GM19463 (cell line): ENCODE data around the gene SULT1A2.
A peak's percentile ranks its signal among the peaks of the same experiment; 100 is the strongest.
"Not testable (repeated sequence)": the region's sequence is repeated elsewhere in the genome, so short reads cannot be mapped to it uniquely, and the experiment has no call there.

Experiments used
- ATAC-seq: cut with Tn5 transposase; IDR thresholded peaks from one replicate; pipeline ENCODE4 v1.9.1; 2021; ENCODE audit warnings: mild to moderate bottlenecking, moderate library complexity; ENCODE audit not compliant: unreplicated experiment

SULT1A2 gene

DNA sequence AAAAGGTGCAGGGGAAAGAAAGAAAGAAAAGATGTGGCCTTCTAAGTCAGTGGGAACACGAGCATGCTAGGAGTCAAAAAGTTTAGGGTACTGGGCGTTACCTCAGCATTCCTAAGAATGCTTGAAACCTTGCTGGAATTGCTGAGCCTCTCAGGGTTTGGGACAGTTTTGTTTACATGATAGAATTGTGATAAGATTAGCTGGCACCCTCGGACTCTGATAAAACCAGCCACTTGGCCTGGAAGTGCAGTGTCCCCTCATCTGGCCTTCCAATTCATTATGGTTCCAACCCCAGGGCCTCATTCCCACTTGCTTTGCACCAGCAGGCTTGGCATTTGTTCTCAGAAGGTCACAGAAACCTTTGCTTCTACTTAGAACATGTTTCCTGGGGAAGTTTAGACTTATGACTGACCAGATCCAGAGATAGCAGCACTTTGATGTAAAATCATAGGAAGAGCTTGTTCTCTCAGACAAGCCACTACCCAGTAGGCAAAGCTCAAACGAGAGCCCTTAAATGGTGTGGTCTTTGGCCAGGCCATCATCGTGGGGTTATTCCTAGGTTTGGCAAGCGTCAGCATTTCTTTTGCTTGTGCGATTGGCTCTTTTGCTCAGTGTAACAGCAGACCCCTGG, 35.2 kb downstream of the SULT1A2 start:
- no peak for ATAC-seq

DNA sequence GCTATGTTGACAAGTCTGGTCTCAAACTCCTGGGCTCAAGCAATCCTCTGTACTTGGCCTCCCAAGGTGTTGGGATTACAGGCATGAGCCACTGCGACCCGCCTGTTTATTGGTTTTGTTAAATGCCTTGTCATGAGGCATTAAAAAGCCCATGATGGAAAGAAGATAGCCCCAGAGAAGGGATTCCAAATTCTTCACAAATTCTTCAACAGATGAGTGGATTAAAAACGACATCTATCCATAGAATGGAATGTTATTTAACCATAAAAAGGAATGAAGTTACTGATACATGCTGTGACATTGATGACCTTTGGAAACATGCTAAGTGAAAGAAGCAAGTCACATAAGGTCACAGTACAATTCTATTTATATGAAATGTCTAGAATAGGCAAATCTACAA, 38.4 kb downstream of the SULT1A2 start:
- no peak for ATAC-seq

DNA sequence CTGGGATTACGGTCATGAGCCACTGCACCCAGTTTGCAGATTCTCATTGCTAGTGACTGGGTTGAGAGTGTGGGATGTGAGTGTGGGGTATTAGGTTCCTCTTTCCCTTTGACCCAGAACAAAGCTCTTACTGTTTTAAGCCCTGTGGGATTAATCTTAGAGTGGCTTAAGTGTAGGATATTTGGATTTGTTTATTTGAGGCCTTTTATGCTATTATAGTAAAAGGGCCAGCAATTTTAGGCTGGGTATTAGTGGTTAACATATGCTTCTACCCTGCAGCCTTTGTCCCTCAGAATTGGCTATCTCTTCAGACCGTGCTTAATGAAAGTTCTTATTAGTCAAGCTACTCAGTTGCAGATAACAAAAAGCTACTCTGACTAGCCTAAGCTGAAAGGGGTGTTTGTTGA, 39.9 kb downstream of the SULT1A2 start:
- no peak for ATAC-seq

DNA sequence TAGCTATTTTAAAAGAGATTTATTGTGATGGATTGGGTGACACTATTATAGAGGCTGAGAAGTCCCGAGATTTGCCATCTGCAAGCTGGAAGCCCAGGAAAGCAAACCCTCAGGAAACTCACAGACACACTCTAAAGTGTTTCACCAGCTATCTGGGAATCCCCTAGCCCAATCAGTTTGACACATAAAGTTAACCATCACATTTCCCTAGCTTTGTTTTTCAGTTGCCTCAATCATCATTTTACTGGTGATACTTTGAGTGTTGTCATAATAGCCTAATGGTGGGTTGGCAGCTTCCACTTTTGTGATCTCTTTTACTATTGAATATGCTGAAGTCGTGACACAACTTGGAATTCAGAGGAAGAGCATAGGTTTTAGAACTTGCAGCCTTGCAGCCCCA, 41.3 kb downstream of the SULT1A2 start:
- no peak for ATAC-seq

DNA sequence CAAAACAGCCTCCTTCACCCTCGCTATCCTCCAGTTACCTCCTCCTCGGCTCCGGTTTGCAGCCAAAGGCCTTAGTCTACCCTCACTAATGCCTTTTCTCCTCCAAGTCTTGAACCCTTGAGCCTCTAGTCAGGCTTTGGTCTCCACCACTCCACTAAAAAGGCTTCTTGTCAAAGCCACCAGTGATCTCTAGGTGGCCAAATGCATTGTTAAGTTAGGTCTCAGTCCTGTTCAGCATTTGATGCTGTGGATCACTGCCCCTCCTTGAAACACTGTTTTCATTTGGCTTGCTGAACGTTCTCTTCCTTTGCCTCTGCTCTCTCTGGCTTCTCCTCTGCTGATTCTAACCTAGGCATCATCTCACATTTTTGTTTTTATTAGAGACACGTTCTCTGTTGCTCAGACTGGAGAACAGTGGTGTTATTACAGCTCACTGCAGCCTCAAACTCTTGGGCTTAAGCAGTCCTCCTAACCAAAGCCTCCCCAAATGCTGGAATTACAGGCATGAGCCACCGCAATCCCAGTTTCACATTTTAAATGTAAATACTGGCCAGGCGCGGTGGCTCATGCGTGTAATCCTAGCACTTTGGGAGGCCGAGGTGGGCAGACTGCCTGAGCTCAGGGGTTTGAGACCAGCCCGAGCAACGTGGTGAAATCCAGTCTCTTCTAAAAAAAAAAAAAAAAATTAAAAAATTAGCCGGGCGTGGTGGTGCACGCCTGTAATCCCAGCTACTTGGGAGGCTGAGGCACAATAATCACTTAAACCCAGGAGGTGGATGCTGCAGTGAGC, 42.0 kb downstream of the SULT1A2 start:
- ATAC-seq, result no peak

DNA sequence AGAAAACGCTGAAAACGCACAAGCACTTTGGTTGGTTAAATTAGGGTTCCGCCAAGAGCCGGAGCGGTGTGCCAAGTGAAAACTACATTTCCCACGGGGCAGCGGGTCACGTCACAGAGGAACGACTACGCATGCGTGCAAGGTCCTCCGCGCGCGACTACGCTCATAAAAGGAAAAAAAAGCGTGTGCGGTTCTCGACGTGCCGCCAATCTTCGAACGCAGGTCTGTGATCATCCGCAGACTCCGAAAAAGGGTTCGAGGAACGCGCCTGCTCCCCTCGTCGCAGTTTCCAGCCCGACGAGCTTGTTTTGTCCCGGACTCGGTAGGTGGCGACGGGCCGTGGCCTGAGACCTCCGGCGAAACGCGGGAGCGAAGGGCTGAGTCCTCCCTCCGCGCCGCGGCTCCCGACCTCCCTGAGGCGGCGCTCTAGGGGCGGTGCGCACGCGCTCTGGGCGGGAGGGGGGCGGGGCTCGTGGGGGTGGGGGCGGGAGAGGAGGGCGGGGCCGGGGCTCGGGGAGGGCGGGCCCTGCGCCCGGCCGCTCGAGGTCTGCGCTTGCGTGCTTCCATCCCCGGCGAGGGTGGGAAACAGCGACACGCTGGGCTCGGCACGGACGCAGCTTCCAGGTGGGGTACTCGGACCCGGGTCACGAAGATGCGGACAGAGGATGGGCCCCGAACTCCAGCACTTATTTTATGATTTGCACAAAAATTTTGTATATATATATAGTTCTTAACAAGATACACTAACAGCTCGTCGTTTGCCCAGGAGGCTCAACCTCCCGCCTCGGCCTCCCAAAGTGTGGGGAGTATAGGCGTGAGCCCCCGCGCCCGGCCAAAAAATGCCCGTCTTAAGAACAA, 42.8 kb downstream of the SULT1A2 start, which contains the start of gene SGF29:
Gene SGF29 (plus strand): TSS at position 145 of the 858 bp plus-strand sequence. CDS start 27,150 bp downstream, outside the sequence.
- peak; percentile 63 for ATAC-seq

DNA sequence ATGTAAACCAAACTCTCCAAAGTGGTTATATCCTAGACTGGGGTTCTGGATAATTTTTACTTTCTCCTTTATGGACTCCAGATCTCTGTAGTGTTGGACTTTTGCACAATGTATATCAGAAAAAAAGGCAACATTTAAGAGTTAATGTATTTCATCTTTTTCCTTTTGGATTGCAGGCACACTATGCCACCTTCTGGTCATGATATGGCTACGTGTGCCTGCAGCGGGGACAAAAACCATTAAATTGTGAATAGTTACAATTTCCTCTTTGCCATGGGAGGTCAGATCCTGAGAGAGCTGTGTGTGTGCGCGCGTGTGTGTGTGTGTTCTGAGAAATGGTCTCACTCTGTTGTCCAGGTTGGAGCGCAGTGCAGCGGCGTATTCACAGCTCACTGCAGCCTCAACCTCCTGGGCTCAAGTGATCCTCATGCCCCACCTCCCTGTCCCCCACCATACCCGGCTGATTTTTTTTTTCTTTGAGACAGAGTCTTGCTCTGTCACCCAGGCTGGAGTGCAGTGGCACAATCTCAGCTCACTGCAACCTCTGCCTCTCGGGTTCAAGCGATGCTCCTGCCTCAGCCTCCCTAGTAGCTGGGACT, 47.5 kb downstream of the SULT1A2 start:
- ATAC-seq, result no peak

DNA sequence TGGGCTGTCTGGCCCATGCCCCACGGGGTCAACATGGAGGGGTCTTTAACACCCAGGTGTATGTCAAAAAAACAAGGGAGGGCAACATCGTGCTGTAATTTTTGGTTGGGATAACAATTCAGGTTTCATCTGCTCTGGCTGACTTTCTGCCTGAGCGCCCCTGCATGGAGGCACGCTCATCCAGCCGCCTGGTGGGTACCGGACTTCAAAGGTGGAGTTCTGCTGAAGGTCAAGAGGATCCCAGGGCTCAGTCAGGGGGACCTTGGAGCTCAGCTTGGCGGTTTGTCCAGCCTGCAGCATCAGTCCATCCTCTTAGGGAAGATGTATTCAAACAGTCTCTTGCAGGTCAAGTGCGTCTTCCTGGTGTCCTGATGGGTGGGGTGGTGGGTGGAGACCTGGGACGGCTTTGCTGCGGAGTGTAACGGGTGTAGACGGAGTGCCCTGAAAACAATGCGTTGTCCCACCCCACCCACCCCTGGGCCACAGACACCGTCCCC, 48.5 kb downstream of the SULT1A2 start:
- no peak for ATAC-seq

DNA sequence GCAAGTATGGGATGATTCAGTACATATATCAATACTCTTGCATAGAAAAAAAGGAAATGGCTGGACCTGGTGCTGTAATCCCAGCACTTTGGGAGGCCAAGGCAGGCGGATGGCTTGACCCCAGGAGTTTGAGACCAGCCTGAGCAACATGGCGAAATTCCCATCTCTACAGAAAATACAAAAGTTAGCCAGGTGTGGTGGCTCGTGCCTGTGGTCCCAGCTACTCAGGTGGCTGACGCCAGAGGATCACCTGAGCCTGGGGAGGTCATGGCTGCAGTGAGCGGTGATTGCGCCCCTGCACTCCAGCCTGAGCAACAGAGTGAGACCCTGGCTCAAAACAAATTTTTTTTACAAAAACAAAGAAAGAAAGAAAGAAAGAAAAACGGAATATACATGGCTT, 50.2 kb downstream of the SULT1A2 start:
- ATAC-seq, result no peak

DNA sequence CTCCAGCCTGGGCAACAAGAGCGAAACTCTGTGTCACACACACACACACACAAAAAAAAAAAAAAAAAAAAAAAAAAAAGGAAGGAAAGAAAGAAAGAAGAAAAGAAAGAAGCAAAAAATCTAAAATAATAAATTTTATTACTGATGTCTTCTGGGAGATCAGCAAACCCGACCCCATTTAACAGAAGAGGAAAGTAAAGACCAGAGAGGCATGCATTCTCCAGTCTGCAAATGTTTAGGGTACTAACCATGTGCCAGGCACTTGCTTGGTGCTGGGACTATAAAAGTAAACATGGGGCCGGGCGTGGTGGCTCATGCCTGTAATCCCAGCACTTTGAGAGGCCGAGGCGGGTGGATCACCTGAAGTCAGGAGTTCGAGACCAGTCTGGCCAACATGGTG, 50.9 kb downstream of the SULT1A2 start:
- not testable (repeated sequence) for ATAC-seq

DNA sequence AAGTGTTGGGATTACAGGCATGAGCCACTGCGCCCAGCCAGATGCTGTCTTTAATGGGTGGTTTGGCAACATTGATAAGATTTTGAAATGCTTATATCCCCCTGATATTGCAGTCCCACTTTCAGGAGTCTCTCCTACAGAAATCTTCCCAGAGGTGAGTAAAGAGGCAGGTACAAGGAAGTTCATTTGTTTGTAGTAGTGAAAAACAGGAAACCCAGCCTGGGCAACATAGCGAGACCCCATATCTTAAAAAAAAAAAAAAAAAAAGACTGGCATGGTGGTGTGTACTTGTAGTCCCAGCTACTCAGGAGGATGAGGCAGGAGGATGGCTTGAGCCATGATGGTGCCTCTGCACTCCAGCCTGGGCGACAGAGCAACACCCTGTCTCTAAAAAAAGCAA, 51.9 kb downstream of the SULT1A2 start:
- no peak for ATAC-seq

DNA sequence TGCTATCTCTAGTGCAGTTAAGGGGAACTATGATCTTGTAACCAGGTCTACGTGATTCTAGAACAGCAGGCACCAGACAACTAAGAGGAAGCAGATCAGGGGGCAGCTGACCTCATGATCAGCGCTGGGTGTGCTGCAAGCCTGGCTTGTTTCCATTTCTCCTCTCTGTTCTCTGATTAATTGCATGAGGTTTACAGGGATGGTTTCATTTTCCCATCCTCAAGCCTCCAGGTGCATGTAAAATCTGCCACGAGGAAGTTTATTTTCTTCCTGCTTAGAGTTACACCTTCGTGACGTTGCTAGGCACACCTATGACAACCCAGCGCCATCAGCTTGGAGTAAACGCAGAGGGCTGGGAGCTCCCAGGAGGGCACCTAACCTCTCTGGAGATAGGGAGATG, 53.8 kb downstream of the SULT1A2 start:
- no peak for ATAC-seq

DNA sequence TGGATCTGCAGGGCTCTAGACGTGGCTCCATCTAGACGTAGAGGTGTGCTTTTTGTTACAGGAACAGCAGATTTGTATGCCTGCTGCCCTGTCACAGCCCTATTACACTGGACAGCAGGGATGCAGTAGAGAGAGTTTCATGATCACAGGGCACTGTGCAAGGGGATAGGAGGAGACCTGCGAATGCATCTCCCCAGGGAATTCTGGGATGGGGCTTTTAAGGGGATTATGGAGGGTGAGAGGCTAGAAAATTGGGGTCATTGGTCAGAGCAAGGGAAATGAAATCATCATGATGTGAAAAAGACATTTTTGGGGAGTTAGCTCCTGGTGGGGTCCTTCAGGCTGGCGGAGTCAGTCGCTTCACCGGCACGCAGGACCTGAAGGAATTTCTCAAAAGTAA, 54.2 kb downstream of the SULT1A2 start:
- ATAC-seq, result no peak
